Measurements from ENCODE around the gene SPATA46.

SPATA46 gene

GRCh38 chr1:162397039-162397448 lies 20.4 kb upstream of the SPATA46 start:
- Histone ChIP-seq H3K27ac (no peak overlapping the region), H3K36me3 (no peaks in the 10 kb centered on the region), H3K9me3 (no peaks in the 10 kb centered on the region), H3K4me1 (no peaks in the 10 kb centered on the region), H3K4me3 (no peak overlapping the region), H3K27me3 (peaks cover 0 to 11% of the 10 kb centered on the region in 2 donors)
- intact Hi-C loops (cut with DNase I; ENCODE audit: low total_unique reads), result no loop called here
- TF ChIP-seq, protein P1, sequence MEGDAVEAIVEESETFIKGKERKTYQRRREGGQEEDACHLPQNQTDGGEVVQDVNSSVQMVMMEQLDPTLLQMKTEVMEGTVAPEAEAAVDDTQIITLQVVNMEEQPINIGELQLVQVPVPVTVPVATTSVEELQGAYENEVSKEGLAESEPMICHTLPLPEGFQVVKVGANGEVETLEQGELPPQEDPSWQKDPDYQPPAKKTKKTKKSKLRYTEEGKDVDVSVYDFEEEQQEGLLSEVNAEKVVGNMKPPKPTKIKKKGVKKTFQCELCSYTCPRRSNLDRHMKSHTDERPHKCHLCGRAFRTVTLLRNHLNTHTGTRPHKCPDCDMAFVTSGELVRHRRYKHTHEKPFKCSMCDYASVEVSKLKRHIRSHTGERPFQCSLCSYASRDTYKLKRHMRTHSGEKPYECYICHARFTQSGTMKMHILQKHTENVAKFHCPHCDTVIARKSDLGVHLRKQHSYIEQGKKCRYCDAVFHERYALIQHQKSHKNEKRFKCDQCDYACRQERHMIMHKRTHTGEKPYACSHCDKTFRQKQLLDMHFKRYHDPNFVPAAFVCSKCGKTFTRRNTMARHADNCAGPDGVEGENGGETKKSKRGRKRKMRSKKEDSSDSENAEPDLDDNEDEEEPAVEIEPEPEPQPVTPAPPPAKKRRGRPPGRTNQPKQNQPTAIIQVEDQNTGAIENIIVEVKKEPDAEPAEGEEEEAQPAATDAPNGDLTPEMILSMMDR (IDR thresholded peaks at IDR 0.05), result no peak
- no peak for DNase-seq

- Histone ChIP-seq H3K36me3 (no peaks in the 10 kb centered on the region), H3K4me1 (peaks cover 0 to 3% (median 0%) of the 10 kb centered on the region in 4 donors), H3K27ac (no peak overlapping the region), H3K27me3 (peaks cover 0 to 11% of the 10 kb centered on the region in 2 donors), H3K9me3 (no peaks in the 10 kb centered on the region), H3K4me3 (no peak overlapping the region)
- intact Hi-C loops (cut with DNase I; ENCODE audit: low total_unique reads), result no loop called here
- DNase-seq, result peak in 1 of 2 donors; percentile 28
- TF ChIP-seq, protein P1 (IDR thresholded peaks at IDR 0.05), result no peak
These were observed 19.7 kb upstream of the SPATA46 start for GRCh38 chr1:162396201-162396906.

GRCh38 chr1:162391790-162392563 lies 15.3 kb upstream of the SPATA46 start:
- H3K9me3 ChIP-seq, result no peaks in the 10 kb centered on the region
- peaks cover 0 to 16% of the 10 kb centered on the region in 2 donors for H3K27me3 ChIP-seq
- H3K4me1 ChIP-seq, result peaks cover 0 to 3% (median 0%) of the 10 kb centered on the region in 4 donors
- H3K27ac ChIP-seq, result no peak overlapping the region
- TF ChIP-seq, protein P1 (IDR thresholded peaks at IDR 0.05), result peak; percentile 68 to 74
- peak in 1 of 2 donors; percentile 47 for DNase-seq
- no peaks in the 10 kb centered on the region for H3K36me3 ChIP-seq
- no peak overlapping the region for H3K4me3 ChIP-seq
- intact Hi-C loops (cut with DNase I; ENCODE audit: low total_unique reads), result loop anchor here (5.0 kb wide), 1 partner anchor 335 kb away; no protein-coding TSS in a partner anchor

GRCh38 chr1:162390396-162391185 lies 13.9 kb upstream of the SPATA46 start:
- no peak overlapping the region for H3K27ac ChIP-seq
- H3K9me3 ChIP-seq, result no peaks in the 10 kb centered on the region
- H3K4me1 ChIP-seq, result peaks cover 0 to 3% (median 0%) of the 10 kb centered on the region in 4 donors
- TF ChIP-seq, protein P1 (IDR thresholded peaks at IDR 0.05), result no peak
- no peak overlapping the region for H3K4me3 ChIP-seq
- intact Hi-C loops (cut with DNase I; ENCODE audit: low total_unique reads), result loop anchor here (5.0 kb wide), 1 partner anchor 333 kb away; no protein-coding TSS in a partner anchor
- peaks cover 0 to 16% of the 10 kb centered on the region in 2 donors for H3K27me3 ChIP-seq
- DNase-seq, result peak in 1 of 2 donors; percentile 38
- H3K36me3 ChIP-seq, result peaks cover 0 to 5% (median 0%) of the 10 kb centered on the region in 3 donors

- Histone ChIP-seq H3K27ac (no peak overlapping the region), H3K36me3 (peaks cover 0 to 11% (median 0%) of the 10 kb centered on the region in 3 donors), H3K4me3 (no peak overlapping the region), H3K27me3 (peaks cover 0 to 16% of the 10 kb centered on the region in 2 donors), H3K9me3 (no peaks in the 10 kb centered on the region), H3K4me1 (peaks cover 0 to 3% (median 0%) of the 10 kb centered on the region in 4 donors)
- intact Hi-C loops (cut with DNase I; ENCODE audit: low total_unique reads), result loop anchor here (5.0 kb wide), 1 partner anchor 333 kb away; no protein-coding TSS in a partner anchor
- DNase-seq, result peak in 1 of 2 donors; percentile 16
- TF ChIP-seq, protein P1 (IDR thresholded peaks at IDR 0.05), result no peak
These were observed 13.3 kb upstream of the SPATA46 start for GRCh38 chr1:162389971-162390370.

Data from tibial artery (tissue), 4 donors.